Astrocyte (in vitro differentiated cells and primary cell): ENCODE measurements around the gene COL23A1. TPM values are rescaled to one million over a fixed set of nuclear protein-coding genes. Genes with fewer than 3 reads are reported as not detected.

Source experiments
- DNase-seq: peaks from one replicate; pipeline ENCODE4 v3.0.0-alpha.2; 2010; ENCODE audit warnings: low read depth
- FAIRE-seq: peaks from 2 replicates; lab custom pipeline; 2011; peaks lifted over from hg19 to GRCh38; lab: Jason Lieb, UNC
- H2AFZ ChIP-seq: 2 replicates; pipeline ENCODE4 v1.6.0; 2012; ENCODE audit warnings: low read depth, low read length, inconsistent platforms
- H3K27ac ChIP-seq: 2 replicates; pipeline ENCODE4 v1.5.1; 2011; ENCODE audit warnings: low read depth, low read length, inconsistent platforms
- H3K27me3 ChIP-seq: 2 replicates; pipeline ENCODE4 v1.6.0; 2011; ENCODE audit warnings: low read length, inconsistent platforms; ENCODE audit not compliant: insufficient read depth
- H3K36me3 ChIP-seq: 2 replicates; pipeline ENCODE4 v1.5.1; 2011; ENCODE audit warnings: low read length, inconsistent platforms; ENCODE audit not compliant: insufficient read depth
- H3K4me1 ChIP-seq: 2 replicates; pipeline ENCODE4 v1.5.1; 2011; ENCODE audit warnings: low read length, inconsistent platforms; ENCODE audit not compliant: insufficient read depth
- H3K4me2 ChIP-seq: 2 replicates; pipeline ENCODE4 v1.6.0; 2012; ENCODE audit warnings: low read length, inconsistent platforms
- H3K4me3 ChIP-seq: 2 replicates; pipeline ENCODE4 v1.5.1; 2011; ENCODE audit warnings: low read depth, mild to moderate bottlenecking, low read length, inconsistent platforms; ENCODE audit not compliant: insufficient read depth
- H3K79me2 ChIP-seq: 2 replicates; pipeline ENCODE4 v1.6.0; 2012; ENCODE audit warnings: mild to moderate bottlenecking, low read length, inconsistent platforms; ENCODE audit not compliant: insufficient read depth
- H3K9ac ChIP-seq: 2 replicates; pipeline ENCODE4 v1.6.0; 2012; ENCODE audit warnings: mild to moderate bottlenecking, low read length, inconsistent platforms
- H3K9me3 ChIP-seq: 2 replicates; pipeline ENCODE4 v1.5.1; 2012; ENCODE audit warnings: low read depth, mild to moderate bottlenecking, low read length, inconsistent platforms; ENCODE audit not compliant: insufficient read depth
- H4K20me1 ChIP-seq: 2 replicates; pipeline ENCODE4 v1.6.0; 2012; ENCODE audit warnings: low read length, inconsistent platforms; ENCODE audit not compliant: insufficient read depth
- H3K27ac Mint-ChIP-seq: one replicate; pipeline ENCODE4 v1.8.0; 2021; ENCODE audit warnings: mild to moderate bottlenecking, mixed read lengths; ENCODE audit not compliant: unreplicated experiment
- H3K27me3 Mint-ChIP-seq: one replicate; pipeline ENCODE4 v1.8.0; 2021; ENCODE audit warnings: low read depth, mixed read lengths; ENCODE audit not compliant: unreplicated experiment
- H3K36me3 Mint-ChIP-seq: one replicate; pipeline ENCODE4 v1.8.0; 2021; ENCODE audit warnings: low read depth, mixed read lengths; ENCODE audit not compliant: unreplicated experiment
- H3K4me1 Mint-ChIP-seq: one replicate; pipeline ENCODE4 v1.8.0; 2021; ENCODE audit warnings: low read depth, mixed read lengths; ENCODE audit not compliant: unreplicated experiment
- H3K4me3 Mint-ChIP-seq: one replicate; pipeline ENCODE4 v1.8.0; 2021; ENCODE audit warnings: mild to moderate bottlenecking, moderate library complexity, mixed read lengths; ENCODE audit not compliant: unreplicated experiment
- H3K9me3 Mint-ChIP-seq: one replicate; pipeline ENCODE4 v1.8.0; 2021; ENCODE audit warnings: mild to moderate bottlenecking, mixed read lengths; ENCODE audit not compliant: unreplicated experiment
- CTCF ChIP-seq: IDR thresholded peaks from 2 replicates; pipeline ENCODE4 v1.5.1; 2011; ENCODE audit warnings: low read depth, mild to moderate bottlenecking, inconsistent platforms, low read length, moderate library complexity; ENCODE audit not compliant: insufficient read depth
- EZH2 ChIP-seq: IDR thresholded peaks from 2 replicates; pipeline ENCODE4 v1.6.1; 2012; ENCODE audit warnings: mild to moderate bottlenecking, low read length, inconsistent platforms; ENCODE audit not compliant: insufficient read depth
- total RNA-seq: library from RNA; stranded (reverse); gene quantifications from 2 replicates; pipeline ENCODE4 v1.2.1, GENCODE V29; 2021

The COL23A1 gene
- total RNA-seq, 1 donor from 2014 or later: 0.16 TPM

- Histone ChIP-seq H3K4me2 (no peak overlapping the region), H3K9me3 (no peaks in the 10 kb centered on the region), H3K4me1 (no peaks in the 10 kb centered on the region), H3K9ac (no peak overlapping the region), H3K36me3 (no peaks in the 10 kb centered on the region), H3K27me3 (no peaks in the 10 kb centered on the region), H3K4me3 (no peak overlapping the region), H4K20me1 (no peaks in the 10 kb centered on the region), H3K27ac (no peak overlapping the region), H3K79me2 (no peaks in the 10 kb centered on the region), H2AFZ (no peak overlapping the region)
- H3K27me3 Mint-ChIP-seq: peaks cover 3% of the 10 kb centered on the region
- H3K27ac Mint-ChIP-seq: no peak overlapping the region
- no peak for DNase-seq
- H3K36me3 Mint-ChIP-seq: no peaks in the 10 kb centered on the region
- TF ChIP-seq EZH2: no peak
- no peak for TF ChIP-seq CTCF
- H3K9me3 Mint-ChIP-seq: peaks cover 2% of the 10 kb centered on the region
- H3K4me1 Mint-ChIP-seq: peaks cover 10% of the 10 kb centered on the region
- no peak for FAIRE-seq
- H3K4me3 Mint-ChIP-seq: no peak overlapping the region
These were observed 135.2 kb downstream of the COL23A1 start for GRCh38 chr5:178454821-178455479.

GRCh38 chr5:178454303-178454702 is 135.9 kb downstream of the COL23A1 start:
- Mint-ChIP-seq H3K36me3 (no peaks in the 10 kb centered on the region), H3K27ac (no peak overlapping the region), H3K9me3 (peaks cover 2% of the 10 kb centered on the region), H3K4me3 (no peak overlapping the region), H3K4me1 (peaks cover 10% of the 10 kb centered on the region), H3K27me3 (peaks cover 2% of the 10 kb centered on the region)
- Histone ChIP-seq H3K27me3 (no peaks in the 10 kb centered on the region), H4K20me1 (no peaks in the 10 kb centered on the region), H2AFZ (no peak overlapping the region), H3K4me1 (no peaks in the 10 kb centered on the region), H3K36me3 (no peaks in the 10 kb centered on the region), H3K9me3 (no peaks in the 10 kb centered on the region), H3K9ac (no peak overlapping the region), H3K4me2 (no peak overlapping the region), H3K27ac (no peak overlapping the region), H3K4me3 (no peak overlapping the region), H3K79me2 (no peaks in the 10 kb centered on the region)
- TF ChIP-seq CTCF (no peak), EZH2 (no peak)
- no peak for FAIRE-seq
- DNase-seq: no peak

- DNase-seq: peak; percentile 9
- Histone ChIP-seq H3K79me2 (no peaks in the 10 kb centered on the region), H3K9me3 (no peaks in the 10 kb centered on the region), H3K4me2 (no peak overlapping the region), H3K4me1 (no peaks in the 10 kb centered on the region), H3K36me3 (no peaks in the 10 kb centered on the region), H3K9ac (no peak overlapping the region), H4K20me1 (no peaks in the 10 kb centered on the region), H3K4me3 (no peak overlapping the region), H2AFZ (no peak overlapping the region), H3K27ac (no peak overlapping the region), H3K27me3 (no peaks in the 10 kb centered on the region)
- Mint-ChIP-seq H3K36me3 (no peaks in the 10 kb centered on the region), H3K27ac (no peak overlapping the region), H3K4me3 (no peak overlapping the region), H3K27me3 (peaks cover 4% of the 10 kb centered on the region), H3K9me3 (peaks cover 2% of the 10 kb centered on the region), H3K4me1 (peaks cover 10% of the 10 kb centered on the region)
- TF ChIP-seq EZH2 (no peak), CTCF (no peak)
- FAIRE-seq: no peak
These were observed 137.0 kb downstream of the COL23A1 start for GRCh38 chr5:178453224-178453623.
